HG03025 (cell line): ENCODE measurements around the gene ANKRD65.
"Not testable (repeated sequence)": the region's sequence is repeated elsewhere in the genome, so short reads cannot be mapped to it uniquely, and the experiment has no call there.

Source experiments
- ATAC-seq: cut with Tn5 transposase; IDR thresholded peaks from one replicate; pipeline ENCODE4 v1.9.1; 2021; ENCODE audit warnings: mild to moderate bottlenecking, moderate library complexity; ENCODE audit not compliant: unreplicated experiment, low FRiP score

Gene ANKRD65

DNA sequence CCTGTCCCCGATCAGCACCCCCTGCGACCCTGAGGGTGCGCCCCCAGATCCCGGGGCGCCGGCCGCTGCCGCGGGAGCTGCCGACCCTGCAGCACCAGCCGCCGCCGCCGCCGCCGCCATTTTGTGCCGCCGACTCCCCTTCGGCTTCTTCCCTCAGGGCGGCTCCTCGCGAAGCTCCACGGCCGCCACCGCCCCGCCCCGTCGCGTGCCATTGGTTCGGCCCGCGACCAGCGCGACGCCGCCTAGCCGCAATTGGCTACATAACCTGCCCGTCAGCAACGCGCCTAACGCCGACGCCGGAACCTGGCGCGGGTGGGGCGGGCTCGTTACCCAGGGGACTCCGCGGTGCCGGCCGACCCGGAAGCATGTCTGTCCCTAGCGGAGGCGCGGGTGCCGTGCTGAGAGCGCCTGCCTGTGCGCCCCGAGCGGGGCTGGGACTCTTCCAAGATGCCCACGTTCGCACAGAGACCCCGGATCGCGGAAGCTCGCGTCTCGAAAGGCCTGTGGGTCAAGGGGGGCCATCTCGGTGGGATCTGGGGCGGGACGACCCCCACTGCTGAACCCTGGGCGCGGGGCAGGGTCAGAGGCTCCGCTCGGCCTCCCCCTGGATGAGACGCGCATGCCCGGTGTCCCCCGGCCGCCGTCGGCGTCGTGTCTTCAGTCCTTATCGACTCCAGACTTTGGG lies 21.7 kb downstream of the ANKRD65 start, which contains the start of gene CCNL2:
Gene CCNL2 (minus strand): TSS at position 149 of the 685 bp plus-strand sequence. CDS start 29 bp downstream, at position 120.
- peak; percentile 85 for ATAC-seq

- peak; percentile 7 for ATAC-seq
These were observed 22.3 kb downstream of the ANKRD65 start for GRCh38 chr1:1398677-1399186.

- ATAC-seq: no peak
These were observed 23.1 kb downstream of the ANKRD65 start for GRCh38 chr1:1397839-1398523.

GRCh38 chr1:1395166-1395565 lies 25.9 kb downstream of the ANKRD65 start:
- no peak for ATAC-seq

DNA sequence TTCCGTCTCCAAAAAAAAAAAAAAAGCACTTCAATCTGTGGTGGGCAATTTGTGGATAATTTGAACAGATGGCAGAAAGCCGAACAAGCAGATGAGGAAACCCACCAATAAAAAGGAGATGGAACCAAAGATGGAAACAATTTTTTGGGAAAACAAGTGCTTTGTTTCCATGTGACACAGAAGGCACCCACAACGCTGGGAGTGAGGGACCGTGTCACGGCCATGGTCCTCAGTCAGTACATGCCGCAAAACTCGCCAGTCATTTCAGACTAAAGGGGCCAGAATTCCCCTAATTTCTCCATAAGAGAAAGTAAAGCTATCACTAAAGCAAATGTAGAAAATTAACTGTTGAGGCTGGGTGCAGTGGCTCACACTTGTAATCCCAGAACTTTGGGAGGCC lies 27.0 kb downstream of the ANKRD65 start:
- ATAC-seq: no peak

DNA sequence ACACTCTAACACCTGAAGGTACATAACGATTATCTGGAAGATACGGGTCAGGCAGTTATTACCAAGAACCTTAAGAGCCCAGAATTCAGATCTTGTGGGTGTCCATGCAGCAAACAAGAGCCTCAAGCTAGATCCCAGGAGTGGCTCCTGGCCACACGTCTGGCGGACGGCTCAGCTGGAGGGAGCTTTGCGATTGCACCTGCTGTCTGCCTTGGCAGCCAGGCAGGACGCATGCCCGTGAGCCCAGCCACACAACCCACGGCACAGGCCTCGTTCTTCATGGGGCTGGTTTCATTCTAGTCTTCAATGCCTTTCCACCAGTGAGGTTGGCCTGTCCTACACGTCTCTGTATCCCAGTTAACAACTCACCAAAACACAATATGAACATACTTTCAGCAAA lies 27.6 kb downstream of the ANKRD65 start:
- ATAC-seq: no peak

GRCh38 chr1:1393014-1393413 lies 28.1 kb downstream of the ANKRD65 start:
- ATAC-seq: no peak

GRCh38 chr1:1391225-1391624 lies 29.9 kb downstream of the ANKRD65 start:
- no peak for ATAC-seq

DNA sequence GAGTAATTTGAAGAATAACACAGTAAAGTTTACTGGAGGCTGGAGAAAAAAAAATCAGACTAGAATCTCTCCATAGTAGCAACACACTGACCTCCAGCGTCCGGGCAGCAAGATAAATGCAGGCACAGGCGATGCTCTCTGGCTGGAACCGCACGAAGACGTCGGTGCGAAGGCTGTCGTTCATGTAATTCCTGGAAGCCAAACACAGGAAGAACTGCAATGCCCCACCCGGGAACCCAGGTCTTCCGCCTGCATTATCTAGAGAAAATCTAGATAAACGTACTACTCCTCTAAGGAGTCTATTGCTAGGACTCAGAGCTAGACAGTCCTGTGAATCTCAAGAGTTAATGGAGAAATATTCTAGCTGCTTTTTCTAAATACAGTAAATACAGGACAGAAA lies 30.4 kb downstream of the ANKRD65 start:
- no peak for ATAC-seq

DNA sequence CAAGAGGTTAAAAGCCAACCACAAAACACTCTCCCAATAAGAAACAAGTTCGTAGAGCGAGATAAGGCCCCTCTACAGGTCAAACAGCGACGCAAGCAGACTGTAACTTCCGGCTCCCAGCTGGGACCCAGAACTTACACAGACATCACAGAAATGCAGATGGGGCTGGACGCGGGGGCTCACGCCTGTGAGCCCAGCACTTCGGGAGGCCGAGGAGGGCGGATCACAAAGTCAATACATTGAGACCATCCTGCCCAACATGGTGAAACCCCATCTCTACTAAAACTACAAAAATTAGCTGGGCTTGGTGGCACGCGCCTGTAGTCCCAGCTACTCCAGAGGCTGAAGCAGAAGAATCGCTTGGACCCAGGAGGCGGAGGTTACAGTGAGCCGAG lies 33.0 kb downstream of the ANKRD65 start:
- no peak for ATAC-seq

DNA sequence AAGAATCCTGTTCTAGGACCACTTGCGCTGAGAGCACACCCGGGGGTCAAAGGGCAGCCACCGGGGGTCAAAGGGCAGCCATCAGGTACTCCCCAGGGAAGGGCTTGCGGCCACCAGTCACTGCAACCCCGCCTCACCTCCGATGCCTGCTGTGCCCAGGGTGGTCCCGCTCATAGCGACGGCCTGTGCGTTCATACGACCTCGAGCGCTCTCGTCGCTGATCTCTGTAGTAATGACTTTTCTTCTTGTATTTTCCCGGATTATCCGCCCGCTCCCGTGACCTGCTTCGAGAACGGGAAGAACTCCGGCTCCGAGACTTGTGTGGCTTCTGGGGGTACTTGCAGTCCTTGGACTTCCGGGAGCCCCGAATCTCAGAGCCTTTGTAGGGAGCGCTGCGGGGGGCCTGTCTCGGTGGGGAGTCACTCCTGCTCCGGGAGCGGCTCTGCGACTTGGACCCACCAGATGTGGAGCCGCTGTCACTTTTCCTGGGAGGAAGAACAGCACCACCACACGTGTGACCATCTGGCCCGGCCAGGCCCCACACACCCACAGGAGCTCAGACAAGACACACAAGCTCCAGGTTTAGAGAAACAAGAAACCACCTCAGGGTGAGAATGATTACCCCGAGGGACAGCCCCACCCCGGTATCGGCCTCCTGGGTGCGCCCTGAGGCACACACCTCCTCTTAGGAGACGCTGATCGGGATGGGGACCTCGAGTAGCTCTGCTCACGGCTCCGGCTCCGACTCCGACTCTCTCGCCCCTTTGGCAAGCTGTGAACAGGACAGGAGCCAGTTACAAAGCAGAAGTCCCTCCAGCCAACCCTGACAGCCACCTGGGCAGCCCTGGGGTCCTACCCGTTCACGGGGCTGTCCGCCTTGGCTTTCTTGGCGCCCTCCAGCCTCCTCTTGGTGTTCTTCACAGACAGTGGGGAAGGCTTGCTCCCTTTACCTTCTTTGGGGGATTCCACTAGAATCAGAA lies 33.7 kb downstream of the ANKRD65 start:
- ATAC-seq: no peak

DNA sequence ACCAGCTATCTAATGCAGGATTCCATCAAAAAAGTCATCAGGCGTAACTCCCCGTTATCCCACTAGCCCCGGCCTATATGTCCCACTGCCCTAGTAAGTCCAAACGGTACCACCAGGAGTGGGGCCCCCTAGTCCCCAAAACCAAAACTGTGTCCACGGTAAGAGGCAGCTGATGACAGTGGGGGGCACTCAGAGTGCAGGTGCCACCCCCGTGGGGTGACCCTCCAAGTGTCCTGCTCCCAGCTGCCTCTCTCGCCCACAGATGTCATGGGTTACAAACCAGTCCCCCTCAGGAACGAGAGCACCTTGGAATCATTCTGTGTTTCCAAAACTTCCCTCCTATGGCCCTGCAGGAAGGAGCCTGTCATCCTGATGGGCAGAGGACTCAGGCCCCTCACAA lies 35.1 kb downstream of the ANKRD65 start:
- no peak for ATAC-seq

DNA sequence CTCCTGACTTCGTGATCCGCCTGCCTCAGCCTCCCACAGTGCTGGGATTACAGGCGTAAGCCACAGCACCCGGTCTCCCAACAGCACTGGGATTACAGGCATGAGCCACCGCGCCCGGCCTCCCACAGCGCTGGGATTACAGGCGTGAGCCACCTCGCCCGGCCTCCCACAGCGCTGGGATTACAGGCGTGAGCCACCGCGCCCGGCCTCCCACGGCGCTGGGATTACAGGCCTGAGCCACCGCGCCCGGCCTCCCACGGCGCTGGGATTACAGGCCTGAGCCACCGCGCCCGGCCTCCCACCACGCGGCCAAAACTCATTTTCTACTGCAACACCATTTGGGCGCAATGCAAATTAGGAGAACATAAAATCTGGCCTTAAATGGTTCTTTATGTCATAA lies 35.7 kb downstream of the ANKRD65 start:
- ATAC-seq: not testable (repeated sequence)

GRCh38 chr1:1381294-1381693 lies 39.8 kb downstream of the ANKRD65 start:
- ATAC-seq: no peak

- no peak for ATAC-seq
These were observed 40.2 kb downstream of the ANKRD65 start for GRCh38 chr1:1380860-1381259.

DNA sequence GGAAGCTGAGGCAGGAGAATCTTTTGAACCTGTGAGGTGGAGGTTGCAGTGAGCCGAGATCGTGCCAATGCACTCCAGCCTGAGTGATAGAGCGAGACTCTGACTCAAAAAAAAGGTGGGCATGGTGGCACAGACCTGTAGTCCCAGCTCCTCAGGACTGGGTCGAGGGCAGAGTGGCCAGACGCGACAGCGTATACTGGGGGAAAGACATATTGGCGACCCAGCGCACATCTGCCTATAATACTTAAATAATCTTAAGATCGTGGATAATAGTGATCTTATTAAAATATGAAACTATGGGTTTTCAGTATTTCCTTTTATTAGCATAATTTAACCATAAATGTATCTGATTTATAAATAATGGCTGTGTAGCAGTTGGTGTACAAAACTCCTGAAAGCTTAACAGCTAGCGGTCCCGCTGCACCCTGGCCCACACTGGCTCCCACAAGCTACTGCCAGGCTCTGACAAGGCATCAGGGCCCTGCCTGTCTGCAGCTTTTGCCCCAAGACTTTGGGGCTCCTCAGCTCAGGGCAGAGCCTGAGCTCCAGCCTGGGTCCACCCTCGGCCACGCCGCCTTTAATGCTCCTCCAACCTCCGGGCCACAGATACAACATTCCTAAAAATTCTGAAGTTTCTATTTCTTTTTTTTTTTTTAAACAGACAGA lies 43.4 kb downstream of the ANKRD65 start:
- ATAC-seq: no peak

GRCh38 chr1:1376551-1377226 lies 44.4 kb downstream of the ANKRD65 start:
- ATAC-seq: no peak

- ATAC-seq: peak; percentile 85
These were observed 46.0 kb downstream of the ANKRD65 start, which contains the start of gene AURKAIP1 for GRCh38 chr1:1374929-1375662. Gene AURKAIP1, minus strand, starts transcription at chr1:1375207. Its CDS starts 451 bp downstream, at chr1:1374756.

DNA sequence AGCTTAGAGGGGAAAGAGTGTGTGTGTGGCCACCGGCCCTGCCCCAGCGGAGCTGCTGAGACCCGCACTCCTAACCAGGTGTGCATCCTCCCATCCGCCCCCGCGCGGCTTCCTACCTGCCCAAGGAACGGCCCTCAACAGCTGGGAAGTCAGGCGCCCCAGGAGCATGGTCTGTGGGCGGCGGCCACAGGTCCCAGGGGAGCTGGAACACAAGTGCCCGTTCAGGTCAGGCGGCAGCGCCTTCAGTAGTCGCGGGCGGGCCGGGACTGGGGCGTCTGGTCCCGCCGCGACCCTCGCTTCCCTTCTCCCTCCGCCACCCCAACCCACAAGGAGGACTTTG lies 46.5 kb downstream of the ANKRD65 start:
- peak; percentile 1 for ATAC-seq
